CD14-positive monocyte (primary cell): ENCODE data around the gene NTRK1. TPM values are rescaled to one million over a fixed set of nuclear protein-coding genes. Genes with fewer than 3 reads are reported as not detected.
A peak's percentile ranks its signal among the peaks of the same experiment; 100 is the strongest.

Experiments
- DNase-seq, 3 donors: peaks; one replicate each; pipeline ENCODE4 v3.0.0-alpha.2; 2011 to 2022
- H2AFZ ChIP-seq: 2 replicates; pipeline ENCODE4 v1.6.0; 2012; ENCODE audit warnings: mild to moderate bottlenecking, low read depth, low read length, inconsistent platforms; ENCODE audit not compliant: insufficient read depth, poor library complexity, severe bottlenecking
- H3K27ac ChIP-seq, 2 donors: 1 replicate in 1 of 2; 2 replicates in 1 of 2; pipeline ENCODE4 v1.5.1; 2012 to 2013; ENCODE audit warnings: low read length in 2 of 2, control low read depth in 1 of 2, inconsistent platforms in 1 of 2, low read depth in 1 of 2, mild to moderate bottlenecking in 1 of 2
- H3K27me3 ChIP-seq, 2 donors: one replicate each; pipeline versions ENCODE4 v1.6.0 to v1.6.1; 2011 to 2013; ENCODE audit warnings: low read length in 2 of 2; ENCODE audit not compliant: control insufficient read depth in 2 of 2, insufficient read depth in 2 of 2
- H3K36me3 ChIP-seq, 2 donors: replicated peaks in 1 of 2; 1 replicate in 1 of 2; 2 replicates in 1 of 2; pipeline versions ENCODE4 v1.5.1 to v1.6.1; 2012 to 2013; ENCODE audit warnings: low read length in 2 of 2, control low read depth in 1 of 2, inconsistent platforms in 1 of 2, mild to moderate bottlenecking in 1 of 2; ENCODE audit not compliant: insufficient read depth in 2 of 2, control insufficient read depth in 1 of 2
- H3K4me1 ChIP-seq, 2 donors: 1 replicate in 1 of 2; 2 replicates in 1 of 2; pipeline versions ENCODE4 v1.5.1 to v1.6.1; 2012 to 2013; ENCODE audit warnings: low read length in 2 of 2, control low read depth in 1 of 2, inconsistent platforms in 1 of 2, mild to moderate bottlenecking in 1 of 2, moderate library complexity in 1 of 2; ENCODE audit not compliant: insufficient read depth in 2 of 2, control insufficient read depth in 1 of 2
- H3K4me2 ChIP-seq: replicated peaks from 2 replicates; pipeline ENCODE3; 2012; ENCODE audit warnings: low read length, moderate library complexity, mild to moderate bottlenecking; ENCODE audit not compliant: poor library complexity, severe bottlenecking; ENCODE audit errors: extremely low read depth
- H3K4me3 ChIP-seq, 3 experiments: fragments of 200-600 bp in 1 of 3; sonication (generic) in 1 of 3; replicated peaks in 1 of 3; 1 replicate in 2 of 3; 2 replicates in 1 of 3; pipeline ENCODE4 v1.5.1; 2011 to 2013; ENCODE audit warnings: low read length in 3 of 3, mild to moderate bottlenecking in 3 of 3, control low read depth in 2 of 3, low read depth in 2 of 3, inconsistent platforms in 1 of 3, moderate library complexity in 1 of 3
- H3K79me2 ChIP-seq: 2 replicates; pipeline ENCODE4 v1.6.0; 2012; ENCODE audit warnings: mild to moderate bottlenecking, control low read depth, inconsistent platforms, low read length, moderate library complexity; ENCODE audit not compliant: insufficient read depth
- H3K9ac ChIP-seq: 2 replicates; pipeline ENCODE4 v1.6.0; 2017; ENCODE audit warnings: low read length, mild to moderate bottlenecking; ENCODE audit not compliant: insufficient read depth, poor library complexity, severe bottlenecking
- H3K9me3 ChIP-seq, 2 donors: replicated peaks in 1 of 2; 1 replicate in 1 of 2; 2 replicates in 1 of 2; pipeline versions ENCODE4 v1.5.1 to v1.6.1; 2012 to 2013; ENCODE audit warnings: low read length in 2 of 2, control low read depth in 1 of 2; ENCODE audit not compliant: control insufficient read depth in 1 of 2, insufficient read depth in 1 of 2
- H4K20me1 ChIP-seq: 2 replicates; pipeline ENCODE4 v1.6.0; 2012; ENCODE audit warnings: mild to moderate bottlenecking, low read length, control low read depth, moderate library complexity; ENCODE audit not compliant: insufficient read depth
- H3K27ac Mint-ChIP-seq, 7 donors: one replicate each; pipeline ENCODE4 v1.8.0; 2020; ENCODE audit warnings: mild to moderate bottlenecking in 7 of 7, mixed read lengths in 7 of 7, moderate library complexity in 6 of 7, inconsistent platforms in 2 of 7
- H3K27me3 Mint-ChIP-seq, 3 donors: one replicate each; pipeline ENCODE4 v1.8.0; 2021 to 2022; ENCODE audit warnings: low read depth in 3 of 3, mild to moderate bottlenecking in 3 of 3, mixed read lengths in 3 of 3, moderate library complexity in 3 of 3, inconsistent platforms in 1 of 3
- H3K36me3 Mint-ChIP-seq, 2 donors: one replicate each; pipeline ENCODE4 v1.8.0; 2020; ENCODE audit warnings: mixed read lengths in 2 of 2, inconsistent platforms in 1 of 2, mild to moderate bottlenecking in 1 of 2
- H3K4me1 Mint-ChIP-seq: one replicate; pipeline ENCODE4 v1.8.0; 2020; ENCODE audit warnings: mild to moderate bottlenecking, mixed read lengths
- H3K4me3 Mint-ChIP-seq, 2 donors: one replicate each; pipeline ENCODE4 v1.8.0; 2020; ENCODE audit warnings: mild to moderate bottlenecking in 2 of 2, mixed read lengths in 2 of 2, moderate library complexity in 1 of 2
- H3K9me3 Mint-ChIP-seq, 7 donors: one replicate each; pipeline ENCODE4 v1.8.0; 2020 to 2022; ENCODE audit warnings: mixed read lengths in 7 of 7, mild to moderate bottlenecking in 6 of 7, moderate library complexity in 6 of 7, inconsistent platforms in 2 of 7
- CTCF ChIP-seq: fragments of 200-600 bp; IDR thresholded peaks from one replicate; pipeline ENCODE4 v1.8.0; 2022; ENCODE audit warnings: antibody characterized with exemption, mild to moderate bottlenecking
- WGBS: methylation state at CpG from one replicate; pipeline ENCODE4 v1.1.5; 2013; ENCODE audit warnings: missing lambda C conversion rate; ENCODE audit not compliant: insufficient coverage; 5-methylcytosine and 5-hydroxymethylcytosine counted together
- intact Hi-C, 2 donors: fragments of 100-400 bp; cut with micrococcal nuclease; formaldehyde crosslinking; loops; one replicate each; pipeline versions ENCODE4 v1.15.0 to v1.15.1; 2023
- polyA plus RNA-seq, 3 donors: library from polyadenylated mRNA; depleted of rRNA in 1 of 3; unstranded in 2 of 3; stranded (reverse) in 1 of 3; fragments of 300-500 nt in 2 of 3; fragments of >200 nt in 1 of 3; fragmentation: Illumina TruSeq in 2 of 3; gene quantifications; 1 replicate in 2 of 3; 2 replicates in 1 of 3; pipeline ENCODE4 v1.2.3, GENCODE V29; 2012 to 2021

NTRK1 gene
- polyA plus RNA-seq, 3 donors, result 0.03 TPM; not detected in 2

GRCh38 chr1:156847591-156848460 is 12.8 kb upstream of the NTRK1 start:
- no peak for DNase-seq
- peak overlapping the region in 1 of 2 donors; percentile 77 for H3K4me3 Mint-ChIP-seq
- no peaks in the 10 kb centered on the region for H3K79me2 ChIP-seq
- no peaks in the 10 kb centered on the region for H4K20me1 ChIP-seq
- peaks cover 41 to 68% of the 10 kb centered on the region in 2 donors for H3K27me3 ChIP-seq
- peaks cover 0 to 11% (median 2%) of the 10 kb centered on the region in 7 donors for H3K9me3 Mint-ChIP-seq
- H3K36me3 Mint-ChIP-seq, result peaks cover 0 to 1% of the 10 kb centered on the region in 2 donors
- H3K27ac ChIP-seq, result no peak overlapping the region
- intact Hi-C loops, result no loop called here
- WGBS, result 92% methylated on average over 2 of the region's 7 CpGs
- peaks cover 70 to 79% (median 77%) of the 10 kb centered on the region in 3 donors for H3K27me3 Mint-ChIP-seq
- H2AFZ ChIP-seq, result no peak overlapping the region
- no peak for TF ChIP-seq CTCF
- peaks cover 6% of the 10 kb centered on the region for H3K4me1 Mint-ChIP-seq
- H3K4me1 ChIP-seq, result peaks cover 2 to 4% of the 10 kb centered on the region in 2 donors
- no peak overlapping the region for H3K27ac Mint-ChIP-seq
- H3K9ac ChIP-seq, result no peak overlapping the region
- H3K36me3 ChIP-seq, result no peaks in the 10 kb centered on the region
- H3K9me3 ChIP-seq, result peaks cover 0 to 8% of the 10 kb centered on the region in 2 donors
- H3K4me3 ChIP-seq, result no peak overlapping the region
- no peak overlapping the region for H3K4me2 ChIP-seq

- Histone ChIP-seq H3K9me3 (peaks cover 0 to 8% of the 10 kb centered on the region in 2 donors), H2AFZ (no peak overlapping the region), H4K20me1 (no peaks in the 10 kb centered on the region), H3K27ac (no peak overlapping the region), H3K4me1 (peaks cover 2 to 4% of the 10 kb centered on the region in 2 donors), H3K9ac (no peak overlapping the region), H3K36me3 (no peaks in the 10 kb centered on the region), H3K4me3 (no peak overlapping the region), H3K4me2 (no peak overlapping the region), H3K79me2 (no peaks in the 10 kb centered on the region), H3K27me3 (peaks cover 38 to 63% of the 10 kb centered on the region in 2 donors)
- H3K36me3 Mint-ChIP-seq, result peaks cover 0 to 1% of the 10 kb centered on the region in 2 donors
- no peak overlapping the region for H3K27ac Mint-ChIP-seq
- intact Hi-C loops, result no loop called here
- no peak for TF ChIP-seq CTCF
- peaks cover 0 to 11% (median 2%) of the 10 kb centered on the region in 7 donors for H3K9me3 Mint-ChIP-seq
- H3K4me3 Mint-ChIP-seq, result peak overlapping the region in 1 of 2 donors; percentile 77
- H3K4me1 Mint-ChIP-seq, result peaks cover 6% of the 10 kb centered on the region
- no peak for DNase-seq
- peaks cover 68 to 75% (median 71%) of the 10 kb centered on the region in 3 donors for H3K27me3 Mint-ChIP-seq
- WGBS, result 6% methylated on average over 35 of the region's 36 CpGs
Measured at GRCh38 chr1:156848461-156849150, 12.1 kb upstream of the NTRK1 start.
